ENCODE results near the gene ADCY6.

- no peak for TF ChIP-seq CTCF (optimal IDR thresholded peaks at IDR 0.05 in 1 of 3, IDR thresholded peaks at IDR 0.05 in 1 of 3, conservative IDR thresholded peaks at IDR 0.05 in 1 of 3; ENCODE audit: extremely low read depth in 1 of 3, insufficient read depth in 2 of 3, low read length in 3 of 3)
- TF ChIP-seq EZH2 (IDR thresholded peaks at IDR 0.05; ENCODE audit: low read length), result no peak
These were observed 33.2 kb upstream of the ADCY6 start for GRCh38 chr12:48822139-48822538.

All from keratinocyte (primary cell).